Keratinocyte (primary cell): Measurements from ENCODE around the gene GLDN. TPM values are rescaled to one million over a fixed set of nuclear protein-coding genes. Genes with fewer than 3 reads are reported as not detected.

Source experiments
- DNase-seq: peaks from one replicate; pipeline ENCODE4 v3.0.0-alpha.2; 2011; ENCODE audit warnings: low read depth, missing footprints, low spot score
- FAIRE-seq: peaks from 2 replicates; lab custom pipeline; 2011; peaks lifted over from hg19 to GRCh38; lab: Jason Lieb, UNC
- H2AFZ ChIP-seq: 2 replicates; pipeline ENCODE4 v1.6.0; 2012; ENCODE audit warnings: low read length, control low read depth, inconsistent platforms; ENCODE audit not compliant: control insufficient read depth
- H3K27ac ChIP-seq: 2 replicates; pipeline ENCODE4 v1.5.1; 2011; ENCODE audit warnings: low read length; ENCODE audit not compliant: control insufficient read depth, insufficient read depth
- H3K27me3 ChIP-seq: 3 replicates; pipeline ENCODE4 v1.6.0; 2011; ENCODE audit warnings: low read length; ENCODE audit not compliant: control insufficient read depth, insufficient read depth; ENCODE audit errors: extremely low read depth
- H3K36me3 ChIP-seq, 2 experiments: 2 replicates in 1 of 2; 3 replicates in 1 of 2; pipeline ENCODE4 v1.5.1; 2011; ENCODE audit warnings: low read length in 2 of 2, mild to moderate bottlenecking in 1 of 2; ENCODE audit not compliant: control insufficient read depth in 2 of 2, insufficient read depth in 2 of 2; ENCODE audit errors: extremely low read depth in 1 of 2
- H3K4me1 ChIP-seq: 3 replicates; pipeline ENCODE4 v1.5.1; 2011; ENCODE audit warnings: low read length; ENCODE audit not compliant: control insufficient read depth, insufficient read depth; ENCODE audit errors: extremely low read depth
- H3K4me2 ChIP-seq: 3 replicates; pipeline ENCODE4 v1.6.0; 2011; ENCODE audit warnings: low read depth, low read length; ENCODE audit not compliant: control insufficient read depth, insufficient read depth; ENCODE audit errors: extremely low read depth
- H3K4me3 ChIP-seq, 3 experiments: fragments of 200-600 bp in 1 of 3; sonication (generic) in 1 of 3; 2 replicates in 2 of 3; 3 replicates in 1 of 3; pipeline ENCODE4 v1.5.1; 2011 to 2016; ENCODE audit warnings: low read length in 3 of 3, mild to moderate bottlenecking in 3 of 3, control low read depth in 2 of 3, inconsistent platforms in 1 of 3, low read depth in 1 of 3, mixed read lengths in 1 of 3, mixed run types in 1 of 3, moderate library complexity in 1 of 3; ENCODE audit not compliant: control insufficient read depth in 2 of 3, insufficient read depth in 2 of 3; ENCODE audit errors: extremely low read depth in 1 of 3
- H3K79me2 ChIP-seq: 2 replicates; pipeline ENCODE4 v1.6.0; 2012; ENCODE audit warnings: low read length; ENCODE audit not compliant: control insufficient read depth, insufficient read depth
- H3K9ac ChIP-seq: 3 replicates; pipeline ENCODE4 v1.6.0; 2011; ENCODE audit warnings: low read length; ENCODE audit not compliant: control insufficient read depth, insufficient read depth; ENCODE audit errors: extremely low read depth
- H3K9me1 ChIP-seq: 3 replicates; pipeline ENCODE4 v1.6.0; 2011; ENCODE audit warnings: low read length; ENCODE audit not compliant: control insufficient read depth, insufficient read depth; ENCODE audit errors: extremely low read depth
- H3K9me3 ChIP-seq: 2 replicates; pipeline ENCODE4 v1.5.1; 2012; ENCODE audit warnings: low read depth, low read length; ENCODE audit not compliant: control insufficient read depth
- H4K20me1 ChIP-seq: 3 replicates; pipeline ENCODE4 v1.6.0; 2011; ENCODE audit warnings: low read length; ENCODE audit not compliant: control insufficient read depth, insufficient read depth; ENCODE audit errors: extremely low read depth
- CTCF ChIP-seq, 3 experiments: IDR thresholded peaks in 1 of 3; conservative IDR thresholded peaks in 1 of 3; optimal IDR thresholded peaks in 1 of 3; 2 replicates in 2 of 3; 3 replicates in 1 of 3; pipeline versions ENCODE3 to v1.5.1; 2011; ENCODE audit warnings: low read length in 3 of 3, mild to moderate bottlenecking in 3 of 3, moderate library complexity in 2 of 3, control low read depth in 1 of 3, inconsistent platforms in 1 of 3; ENCODE audit not compliant: insufficient read depth in 2 of 3; ENCODE audit errors: extremely low read depth in 1 of 3
- EZH2 ChIP-seq: IDR thresholded peaks from one replicate; pipeline ENCODE4 v1.6.1; 2012; ENCODE audit warnings: inconsistent platforms, mild to moderate bottlenecking, low read length, moderate library complexity
- dilution Hi-C: fragments of 300-500 bp; cut with MboI; formaldehyde crosslinking; loops from one replicate; pipeline ENCODE4 v1.7.0; 2020; ENCODE audit warnings: low sequenced_read_pairs; ENCODE audit not compliant: extremely low pct_ligation_motif_present
- polyA plus RNA-seq, 5 experiments: library from polyadenylated mRNA; depleted of rRNA in 3 of 5; stranded (reverse) in 3 of 5; stranded (forward) in 1 of 5; unstranded in 1 of 5; fragments of >200 nt; gene quantifications; 1 replicate in 1 of 5; 2 replicates in 3 of 5; 3 replicates in 1 of 5; pipeline versions ENCODE4 v1.2.1 to v1.2.3, GENCODE V29; 2011 to 2012; ENCODE audit warnings: missing spikeins in 2 of 5, low read depth in 1 of 5, low replicate concordance in 1 of 5

Gene GLDN
- polyA plus RNA-seq, 1 donor (not counting 4 experiments of a cell fraction or from before 2014, with no cell fraction given) = 0.09 TPM

GRCh38 chr15:51314391-51315337 is 26.8 kb upstream of the GLDN start:
- TF ChIP-seq CTCF (optimal IDR thresholded peaks at IDR 0.05 in 1 of 3, IDR thresholded peaks at IDR 0.05 in 1 of 3, conservative IDR thresholded peaks at IDR 0.05 in 1 of 3; ENCODE audit: extremely low read depth in 1 of 3, insufficient read depth in 2 of 3, low read length in 3 of 3) = no peak
- no peak for TF ChIP-seq EZH2
- Histone ChIP-seq H3K4me2 (no peak overlapping the region), H3K9me1 (no peaks in the 10 kb centered on the region), H3K36me3 (no peaks in the 10 kb centered on the region), H3K4me3 (no peak overlapping the region), H2AFZ (no peak overlapping the region), H3K4me1 (peaks cover 7% of the 10 kb centered on the region), H3K27me3 (no peaks in the 10 kb centered on the region), H3K9me3 (no peaks in the 10 kb centered on the region), H3K27ac (no peak overlapping the region), H4K20me1 (no peaks in the 10 kb centered on the region), H3K79me2 (no peaks in the 10 kb centered on the region), H3K9ac (no peak overlapping the region)
- no peak for FAIRE-seq
- dilution Hi-C loops = no loop called here
- DNase-seq = no peak

- TF ChIP-seq CTCF (optimal IDR thresholded peaks at IDR 0.05 in 1 of 3, IDR thresholded peaks at IDR 0.05 in 1 of 3, conservative IDR thresholded peaks at IDR 0.05 in 1 of 3; ENCODE audit: extremely low read depth in 1 of 3, insufficient read depth in 2 of 3, low read length in 3 of 3) (no peak), EZH2 (no peak)
- H4K20me1 ChIP-seq = no peaks in the 10 kb centered on the region
- no peak overlapping the region for H3K4me2 ChIP-seq
- H3K79me2 ChIP-seq = no peaks in the 10 kb centered on the region
- H3K27ac ChIP-seq = no peak overlapping the region
- no peak overlapping the region for H2AFZ ChIP-seq
- H3K9me3 ChIP-seq = no peaks in the 10 kb centered on the region
- H3K4me3 ChIP-seq = no peak overlapping the region
- H3K36me3 ChIP-seq = no peaks in the 10 kb centered on the region
- FAIRE-seq (no peak), DNase-seq (no peak)
- no peak overlapping the region for H3K9ac ChIP-seq
- no peaks in the 10 kb centered on the region for H3K27me3 ChIP-seq
- H3K4me1 ChIP-seq = peaks cover 7% of the 10 kb centered on the region
- no peaks in the 10 kb centered on the region for H3K9me1 ChIP-seq
- dilution Hi-C loops = no loop called here
Observed at GRCh38 chr15:51315726-51316125, 25.7 kb upstream of the GLDN start.
